ENCODE results near the gene GIMD1.
"Not testable (repeated sequence)": the region's sequence is repeated elsewhere in the genome, so short reads cannot be mapped to it uniquely, and the experiment has no call there.

The GIMD1 gene

DNA sequence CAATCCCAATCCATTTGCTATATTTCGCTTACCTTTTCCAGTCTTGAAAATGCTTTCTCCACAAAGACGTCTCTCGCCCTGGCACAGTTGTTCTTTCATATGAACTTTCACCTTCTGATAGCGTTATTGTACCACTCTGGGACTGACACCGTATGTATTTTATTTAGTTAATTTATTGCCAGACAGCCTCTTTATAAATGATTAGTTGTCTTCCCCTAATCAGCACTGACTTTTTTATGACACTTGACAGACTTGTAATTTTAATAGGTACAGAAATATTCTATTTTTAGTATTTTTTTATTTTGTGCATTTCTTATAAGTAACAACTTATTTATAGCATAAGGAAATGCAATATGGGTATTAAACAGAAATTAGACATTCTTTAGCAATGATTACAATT is at the start of gene GIMD1:
TSS of gene GIMD1 (minus strand) at position 101 of the 400 bp plus-strand sequence. CDS start 1,343 bp downstream, outside the sequence.
- DNase-seq (ENCODE audit: low read depth, low spot score) = no peak
- Histone ChIP-seq H3K4me1 (ENCODE audit: control insufficient read depth, insufficient read depth, low read length) (no peaks in the 10 kb centered on the region), H3K9me3 (ENCODE audit: control insufficient read depth, insufficient read depth, low read length) (no peaks in the 10 kb centered on the region), H3K27me3 (ENCODE audit: control insufficient read depth, insufficient read depth, low read length) (no peaks in the 10 kb centered on the region), H3K4me3 (ENCODE audit: low read length) (no peak within 1 kb of the TSS), H3K36me3 (ENCODE audit: control insufficient read depth, insufficient read depth, low read length) (no peaks in the 10 kb centered on the region), H3K27ac (ENCODE audit: low read length) (no peak within 1 kb of the TSS)
- no CpG with 5 or more reads among the region's 5 CpGs for WGBS (ENCODE audit: insufficient coverage, insufficient read length)

DNA sequence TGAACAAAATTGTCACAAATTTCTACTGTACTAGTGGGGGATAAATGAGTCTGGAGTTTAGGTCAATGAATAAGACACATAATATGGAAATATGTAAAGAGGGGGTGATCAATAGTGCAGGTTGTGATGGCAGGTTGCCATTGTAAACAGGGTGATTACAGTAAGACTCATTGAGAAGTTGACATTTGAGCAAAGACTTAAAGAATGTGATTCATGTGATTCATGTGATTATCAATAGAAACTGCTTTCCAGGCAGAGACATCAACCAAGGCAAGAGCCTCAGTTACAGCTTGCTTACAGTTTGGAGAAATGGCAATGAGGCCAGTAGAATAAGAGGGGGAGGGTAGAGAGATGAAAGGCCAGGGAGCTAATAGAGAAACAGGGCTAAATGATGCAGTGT is 45.8 kb upstream of the GIMD1 start:
- H3K4me3 ChIP-seq (ENCODE audit: low read length) = no peak overlapping the region
- H3K9me3 ChIP-seq (ENCODE audit: control insufficient read depth, insufficient read depth, low read length) = no peaks in the 10 kb centered on the region
- H3K27me3 ChIP-seq (ENCODE audit: control insufficient read depth, insufficient read depth, low read length) = no peaks in the 10 kb centered on the region
- no peaks in the 10 kb centered on the region for H3K36me3 ChIP-seq (ENCODE audit: control insufficient read depth, insufficient read depth, low read length)
- H3K27ac ChIP-seq (ENCODE audit: low read length) = no peak overlapping the region
- no peaks in the 10 kb centered on the region for H3K4me1 ChIP-seq (ENCODE audit: control insufficient read depth, insufficient read depth, low read length)
- no peak for DNase-seq (ENCODE audit: low read depth, low spot score)

- no CpG with 5 or more reads among the region's 15 CpGs for WGBS (ENCODE audit: insufficient coverage, insufficient read length)
- Histone ChIP-seq H3K4me1 (ENCODE audit: control insufficient read depth, insufficient read depth, low read length) (no peaks in the 10 kb centered on the region), H3K27me3 (ENCODE audit: control insufficient read depth, insufficient read depth, low read length) (no peaks in the 10 kb centered on the region), H3K4me3 (ENCODE audit: low read length) (no peak overlapping the region), H3K27ac (ENCODE audit: low read length) (no peak overlapping the region), H3K36me3 (ENCODE audit: control insufficient read depth, insufficient read depth, low read length) (no peaks in the 10 kb centered on the region), H3K9me3 (ENCODE audit: control insufficient read depth, insufficient read depth, low read length) (no peaks in the 10 kb centered on the region)
- DNase-seq (ENCODE audit: low read depth, low spot score) = no peak
Observed at GRCh38 chr4:106409901-106410889, 41.6 kb upstream of the GIMD1 start.

DNA sequence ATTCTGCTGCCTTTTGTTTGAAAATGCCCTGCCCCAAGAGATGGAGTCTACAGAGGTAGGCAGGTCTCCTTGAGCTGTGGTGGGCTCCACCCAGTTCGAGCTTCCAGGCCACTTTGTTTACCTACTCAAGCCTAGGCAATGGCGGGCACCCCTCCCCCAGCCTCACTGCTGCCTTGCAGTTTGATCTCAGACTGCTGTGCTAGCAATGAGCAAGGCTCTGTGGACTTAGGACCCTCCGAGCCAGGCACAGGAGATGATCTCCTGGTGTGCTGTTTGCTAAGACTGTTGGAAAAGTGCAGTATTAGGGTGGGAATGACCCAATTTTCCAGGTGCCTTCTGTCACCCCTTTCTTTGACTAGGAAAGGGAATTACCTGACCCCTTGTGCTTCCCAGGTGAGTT is 39.4 kb upstream of the GIMD1 start:
- H3K4me3 ChIP-seq (ENCODE audit: low read length); H3K36me3 ChIP-seq (ENCODE audit: control insufficient read depth, insufficient read depth, low read length); DNase-seq (ENCODE audit: low read depth, low spot score); H3K9me3 ChIP-seq (ENCODE audit: control insufficient read depth, insufficient read depth, low read length); H3K4me1 ChIP-seq (ENCODE audit: control insufficient read depth, insufficient read depth, low read length); H3K27ac ChIP-seq (ENCODE audit: low read length); H3K27me3 ChIP-seq (ENCODE audit: control insufficient read depth, insufficient read depth, low read length): not testable (repeated sequence)
- no CpG with 5 or more reads among the region's 3 CpGs for WGBS (ENCODE audit: insufficient coverage, insufficient read length)

- no peaks in the 10 kb centered on the region for H3K4me1 ChIP-seq (ENCODE audit: control insufficient read depth, insufficient read depth, low read length)
- no peaks in the 10 kb centered on the region for H3K27me3 ChIP-seq (ENCODE audit: control insufficient read depth, insufficient read depth, low read length)
- H3K36me3 ChIP-seq (ENCODE audit: control insufficient read depth, insufficient read depth, low read length) = no peaks in the 10 kb centered on the region
- DNase-seq (ENCODE audit: low read depth, low spot score) = no peak
- H3K27ac ChIP-seq (ENCODE audit: low read length) = no peak overlapping the region
- no peaks in the 10 kb centered on the region for H3K9me3 ChIP-seq (ENCODE audit: control insufficient read depth, insufficient read depth, low read length)
- no CpG with 5 or more reads among the region's 3 CpGs for WGBS (ENCODE audit: insufficient coverage, insufficient read length)
- H3K4me3 ChIP-seq (ENCODE audit: low read length) = no peak overlapping the region
Observed at GRCh38 chr4:106401157-106401556, 32.6 kb upstream of the GIMD1 start.

DNA sequence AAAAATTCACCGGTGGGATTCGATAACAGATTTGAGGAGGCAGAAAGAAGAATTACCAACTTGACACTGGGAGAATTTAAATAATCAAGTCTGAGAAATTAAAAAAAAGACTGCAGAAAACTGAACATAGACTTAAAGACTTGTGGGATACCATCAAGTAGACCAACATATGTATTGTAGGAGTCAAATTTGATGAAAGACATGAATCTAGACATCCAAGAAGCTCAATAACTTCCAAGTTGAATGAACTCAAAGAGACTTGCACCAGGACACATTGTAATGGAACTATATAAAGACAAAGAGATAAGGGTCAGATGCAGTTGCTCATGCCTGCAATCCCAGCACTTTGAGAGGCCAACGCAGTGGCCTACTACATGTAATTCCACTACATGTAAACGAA is 30.3 kb upstream of the GIMD1 start:
- H3K27ac ChIP-seq (ENCODE audit: low read length); H3K36me3 ChIP-seq (ENCODE audit: control insufficient read depth, insufficient read depth, low read length); H3K9me3 ChIP-seq (ENCODE audit: control insufficient read depth, insufficient read depth, low read length); H3K4me3 ChIP-seq (ENCODE audit: low read length); DNase-seq (ENCODE audit: low read depth, low spot score); H3K4me1 ChIP-seq (ENCODE audit: control insufficient read depth, insufficient read depth, low read length); H3K27me3 ChIP-seq (ENCODE audit: control insufficient read depth, insufficient read depth, low read length): not testable (repeated sequence)
- WGBS (ENCODE audit: insufficient coverage, insufficient read length) = no CpG with 5 or more reads among the region's 4 CpGs

DNA sequence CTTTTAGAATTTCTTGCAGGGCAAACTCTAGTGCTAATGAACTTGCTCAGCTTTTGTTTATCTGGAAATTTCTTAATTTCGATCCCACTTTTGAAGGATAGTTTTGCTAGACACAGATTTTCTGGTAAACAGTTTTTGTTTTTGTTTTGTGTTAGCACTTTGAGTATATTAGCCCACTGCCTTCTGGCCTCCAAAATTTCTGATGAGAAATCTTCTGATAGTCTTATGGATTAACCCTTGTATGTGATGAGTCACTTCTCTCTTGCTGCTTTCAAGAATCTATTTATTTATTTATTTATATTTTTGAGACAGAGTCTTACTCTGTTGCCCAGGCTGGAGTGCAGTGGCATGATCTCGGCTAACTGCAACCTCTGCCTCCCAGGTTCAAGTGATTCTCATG is 27.0 kb upstream of the GIMD1 start:
- Histone ChIP-seq H3K9me3 (ENCODE audit: control insufficient read depth, insufficient read depth, low read length) (no peaks in the 10 kb centered on the region), H3K4me3 (ENCODE audit: low read length) (no peak overlapping the region), H3K4me1 (ENCODE audit: control insufficient read depth, insufficient read depth, low read length) (no peaks in the 10 kb centered on the region), H3K27me3 (ENCODE audit: control insufficient read depth, insufficient read depth, low read length) (no peaks in the 10 kb centered on the region), H3K27ac (ENCODE audit: low read length) (no peak overlapping the region), H3K36me3 (ENCODE audit: control insufficient read depth, insufficient read depth, low read length) (no peaks in the 10 kb centered on the region)
- DNase-seq (ENCODE audit: low read depth, low spot score) = no peak
- WGBS (ENCODE audit: insufficient coverage, insufficient read length) = no CpG with 5 or more reads among the region's 2 CpGs

- Histone ChIP-seq H3K4me3 (ENCODE audit: low read length) (no peak overlapping the region), H3K9me3 (ENCODE audit: control insufficient read depth, insufficient read depth, low read length) (no peaks in the 10 kb centered on the region), H3K4me1 (ENCODE audit: control insufficient read depth, insufficient read depth, low read length) (no peaks in the 10 kb centered on the region), H3K36me3 (ENCODE audit: control insufficient read depth, insufficient read depth, low read length) (no peaks in the 10 kb centered on the region), H3K27ac (ENCODE audit: low read length) (no peak overlapping the region), H3K27me3 (ENCODE audit: control insufficient read depth, insufficient read depth, low read length) (no peaks in the 10 kb centered on the region)
- no CpG with 5 or more reads among the region's 6 CpGs for WGBS (ENCODE audit: insufficient coverage, insufficient read length)
- DNase-seq (ENCODE audit: low read depth, low spot score) = no peak
Observed at GRCh38 chr4:106385853-106386393, 17.3 kb upstream of the GIMD1 start.

DNA sequence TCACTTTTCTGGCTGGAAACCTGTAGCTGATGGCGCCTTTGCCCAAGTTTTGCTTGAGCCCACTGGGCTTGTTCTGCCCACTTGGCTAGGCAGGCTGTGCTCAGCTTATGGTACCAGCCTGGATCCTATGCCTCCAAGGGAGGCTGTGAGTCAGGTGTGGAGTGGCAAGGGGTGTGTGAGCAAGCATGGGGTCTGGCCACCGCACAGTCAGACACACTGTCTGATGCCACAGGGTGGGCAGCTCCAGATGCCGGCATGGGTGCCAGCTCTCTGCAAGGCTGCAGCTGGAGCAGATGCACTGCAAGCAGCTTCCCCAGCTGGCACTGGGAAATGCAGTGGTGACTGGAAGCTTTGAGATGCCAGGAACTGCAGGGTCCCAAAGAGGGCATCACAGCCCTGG is 16.3 kb upstream of the GIMD1 start:
- Histone ChIP-seq H3K4me1 (ENCODE audit: control insufficient read depth, insufficient read depth, low read length) (no peaks in the 10 kb centered on the region), H3K9me3 (ENCODE audit: control insufficient read depth, insufficient read depth, low read length) (no peaks in the 10 kb centered on the region), H3K36me3 (ENCODE audit: control insufficient read depth, insufficient read depth, low read length) (no peaks in the 10 kb centered on the region), H3K4me3 (ENCODE audit: low read length) (no peak overlapping the region), H3K27ac (ENCODE audit: low read length) (no peak overlapping the region), H3K27me3 (ENCODE audit: control insufficient read depth, insufficient read depth, low read length) (no peaks in the 10 kb centered on the region)
- WGBS (ENCODE audit: insufficient coverage, insufficient read length) = no CpG with 5 or more reads among the region's 3 CpGs
- no peak for DNase-seq (ENCODE audit: low read depth, low spot score)

DNA sequence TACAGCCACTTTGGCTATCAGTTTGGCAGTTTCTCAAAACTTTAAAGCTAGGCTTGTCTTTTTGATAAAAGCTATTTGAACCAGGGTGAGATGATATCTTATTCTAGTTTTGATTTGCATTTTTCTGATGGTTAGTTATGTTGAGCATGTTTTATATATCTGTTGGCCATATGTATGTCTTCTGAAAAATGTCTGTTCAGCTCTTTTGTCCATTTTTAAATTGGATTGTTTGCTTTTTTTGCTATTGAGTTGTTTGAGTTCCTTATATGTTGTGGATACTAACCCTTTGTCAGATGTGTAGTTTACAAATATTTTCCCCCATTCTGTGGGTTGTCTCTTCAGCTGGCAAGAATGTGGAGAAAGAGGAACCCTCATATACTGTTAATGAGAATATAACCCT is 11.6 kb upstream of the GIMD1 start:
- no peaks in the 10 kb centered on the region for H3K9me3 ChIP-seq (ENCODE audit: control insufficient read depth, insufficient read depth, low read length)
- H3K36me3 ChIP-seq (ENCODE audit: control insufficient read depth, insufficient read depth, low read length) = no peaks in the 10 kb centered on the region
- no peaks in the 10 kb centered on the region for H3K27me3 ChIP-seq (ENCODE audit: control insufficient read depth, insufficient read depth, low read length)
- H3K4me3 ChIP-seq (ENCODE audit: low read length) = no peak overlapping the region
- no peaks in the 10 kb centered on the region for H3K4me1 ChIP-seq (ENCODE audit: control insufficient read depth, insufficient read depth, low read length)
- no peak overlapping the region for H3K27ac ChIP-seq (ENCODE audit: low read length)
- DNase-seq (ENCODE audit: low read depth, low spot score) = no peak

DNA sequence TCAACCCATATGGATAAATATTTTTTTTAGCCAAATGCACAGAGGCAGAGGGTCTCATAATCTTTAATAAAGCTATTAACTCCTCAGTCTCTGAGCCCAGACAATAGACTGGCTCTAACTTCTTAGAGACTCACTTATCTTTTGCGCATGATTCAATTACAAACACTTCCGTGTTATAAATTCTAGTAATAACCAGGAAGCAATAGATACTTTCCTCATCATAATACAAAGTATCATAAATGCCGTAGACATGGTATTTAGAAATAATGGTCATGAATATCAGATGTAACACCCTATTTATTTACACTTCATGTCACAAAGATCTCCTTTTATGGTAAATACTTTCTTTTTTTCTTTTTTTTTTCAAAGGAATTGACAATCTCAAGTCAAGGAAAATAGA is 4.4 kb upstream of the GIMD1 start:
- Histone ChIP-seq H3K36me3 (ENCODE audit: control insufficient read depth, insufficient read depth, low read length) (no peaks in the 10 kb centered on the region), H3K27me3 (ENCODE audit: control insufficient read depth, insufficient read depth, low read length) (no peaks in the 10 kb centered on the region), H3K4me3 (ENCODE audit: low read length) (no peak overlapping the region), H3K27ac (ENCODE audit: low read length) (no peak overlapping the region), H3K4me1 (ENCODE audit: control insufficient read depth, insufficient read depth, low read length) (no peaks in the 10 kb centered on the region), H3K9me3 (ENCODE audit: control insufficient read depth, insufficient read depth, low read length) (no peaks in the 10 kb centered on the region)
- DNase-seq (ENCODE audit: low read depth, low spot score) = no peak
- WGBS (ENCODE audit: insufficient coverage, insufficient read length) = no CpG with 5 or more reads among the region's 3 CpGs

Data from iPS DF 6.9 (cell line).